ENCODE results near the gene CTSL.
A peak's percentile ranks its signal among the peaks of the same experiment; 100 is the strongest.

Gene CTSL

DNA sequence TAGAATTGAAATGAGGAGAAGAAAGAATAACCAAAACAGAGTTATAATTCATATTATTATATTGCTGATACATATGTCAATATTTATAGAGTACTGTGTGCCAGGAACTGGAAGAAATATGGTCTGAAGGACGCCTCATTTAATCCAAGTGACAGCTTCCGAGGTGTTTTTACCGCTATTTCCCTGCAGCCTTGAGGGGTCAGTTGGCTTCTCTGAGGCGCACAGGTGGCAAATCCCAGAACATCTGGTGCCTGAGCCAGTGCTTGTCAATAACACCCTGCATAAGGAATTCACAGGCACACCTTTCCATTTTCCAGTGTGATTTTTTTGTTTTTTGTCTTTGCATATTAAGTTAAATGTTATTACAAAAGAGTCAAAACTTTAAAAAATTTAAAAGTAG lies 43.3 kb upstream of the CTSL start:
- Histone ChIP-seq H2AFZ (ENCODE audit: low read depth, low read length, severe bottlenecking) (no peak overlapping the region), H3K27me3 (ENCODE audit: low read length) (no peaks in the 10 kb centered on the region), H3K79me2 (ENCODE audit: insufficient read depth, low read length) (no peaks in the 10 kb centered on the region), H3K4me3 (ENCODE audit: insufficient read depth, low read length, poor library complexity, severe bottlenecking) (no peak overlapping the region), H3K27ac (ENCODE audit: low read depth, low read length) (no peak overlapping the region), H3K36me3 (ENCODE audit: low read length) (no peaks in the 10 kb centered on the region), H3K4me2 (ENCODE audit: low read depth, low read length, poor library complexity, severe bottlenecking) (no peak overlapping the region), H3K9me3 (ENCODE audit: insufficient read depth, low read length) (no peaks in the 10 kb centered on the region), H3K9me2 (replicated peaks; ENCODE audit: insufficient read depth, low read length) (no peaks in the 10 kb centered on the region), H3F3A (ENCODE audit: insufficient read depth) (no peaks in the 10 kb centered on the region), H3K9ac (ENCODE audit: low read length) (no peak overlapping the region), H4K20me1 (ENCODE audit: low read depth, low read length) (no peaks in the 10 kb centered on the region)
- TF ChIP-seq EZH2phosphoT487 (conservative IDR thresholded peaks at IDR 0.05; ENCODE audit: low read length) (no peak), CTCF (IDR thresholded peaks at IDR 0.05; ENCODE audit: insufficient read depth, low read length, poor library complexity, severe bottlenecking) (no peak)

- Histone ChIP-seq H3K27me3 (ENCODE audit: low read length) (no peaks in the 10 kb centered on the region), H3F3A (ENCODE audit: insufficient read depth) (no peaks in the 10 kb centered on the region), H3K36me3 (ENCODE audit: low read length) (no peaks in the 10 kb centered on the region), H2AFZ (ENCODE audit: low read depth, low read length, severe bottlenecking) (no peak overlapping the region), H3K9me2 (replicated peaks; ENCODE audit: insufficient read depth, low read length) (no peaks in the 10 kb centered on the region), H3K27ac (ENCODE audit: low read depth, low read length) (no peak overlapping the region), H3K4me2 (ENCODE audit: low read depth, low read length, poor library complexity, severe bottlenecking) (no peak overlapping the region), H3K9me3 (ENCODE audit: insufficient read depth, low read length) (no peaks in the 10 kb centered on the region), H3K4me3 (ENCODE audit: insufficient read depth, low read length, poor library complexity, severe bottlenecking) (no peak overlapping the region), H3K79me2 (ENCODE audit: insufficient read depth, low read length) (no peaks in the 10 kb centered on the region), H4K20me1 (ENCODE audit: low read depth, low read length) (no peaks in the 10 kb centered on the region), H3K9ac (ENCODE audit: low read length) (no peak overlapping the region)
- TF ChIP-seq CTCF (IDR thresholded peaks at IDR 0.05; ENCODE audit: insufficient read depth, low read length, poor library complexity, severe bottlenecking) (no peak), EZH2phosphoT487 (conservative IDR thresholded peaks at IDR 0.05; ENCODE audit: low read length) (no peak)
Observed at GRCh38 chr9:87683751-87684626, 41.9 kb upstream of the CTSL start.

GRCh38 chr9:87684627-87685219 lies 41.2 kb upstream of the CTSL start:
- Histone ChIP-seq H3K79me2 (ENCODE audit: insufficient read depth, low read length) (no peaks in the 10 kb centered on the region), H3F3A (ENCODE audit: insufficient read depth) (no peaks in the 10 kb centered on the region), H3K4me3 (ENCODE audit: insufficient read depth, low read length, poor library complexity, severe bottlenecking) (no peak overlapping the region), H2AFZ (ENCODE audit: low read depth, low read length, severe bottlenecking) (no peak overlapping the region), H3K4me2 (ENCODE audit: low read depth, low read length, poor library complexity, severe bottlenecking) (no peak overlapping the region), H3K27me3 (ENCODE audit: low read length) (no peaks in the 10 kb centered on the region), H3K9me2 (replicated peaks; ENCODE audit: insufficient read depth, low read length) (no peaks in the 10 kb centered on the region), H3K9ac (ENCODE audit: low read length) (no peak overlapping the region), H4K20me1 (ENCODE audit: low read depth, low read length) (no peaks in the 10 kb centered on the region), H3K36me3 (ENCODE audit: low read length) (no peaks in the 10 kb centered on the region), H3K27ac (ENCODE audit: low read depth, low read length) (no peak overlapping the region), H3K9me3 (ENCODE audit: insufficient read depth, low read length) (no peaks in the 10 kb centered on the region)
- no peak for TF ChIP-seq EZH2phosphoT487 (conservative IDR thresholded peaks at IDR 0.05; ENCODE audit: low read length)
- TF ChIP-seq CTCF (IDR thresholded peaks at IDR 0.05; ENCODE audit: insufficient read depth, low read length, poor library complexity, severe bottlenecking), result peak; percentile 62
